ENCODE measurements around the gene MEAK7. TPM values are rescaled to one million over a fixed set of nuclear protein-coding genes. Genes with fewer than 3 reads are reported as not detected.
A peak's percentile ranks its signal among the peaks of the same experiment; 100 is the strongest.

The MEAK7 gene
- 5.7 TPM for polyA plus RNA-seq (2013, experiment 1 of 2)
- 6.3 TPM for polyA plus RNA-seq (2013, experiment 2 of 2)

GRCh38 chr16:84504420-84505248 is at the start of gene MEAK7:
Gene MEAK7, minus strand, starts transcription at chr16:84504659. Its CDS starts 6,573 bp downstream, at chr16:84498086.
- DNase-seq = peak; percentile 99
- H4K5ac ChIP-seq (ENCODE audit: low read length) = no peak within 1 kb of the TSS
- peak within 1 kb of the TSS; percentile 82 for H2AK5ac ChIP-seq (ENCODE audit: low read length)
- WGBS (ENCODE audit: extremely low coverage, insufficient coverage, low lambda C conversion rate) = no CpG with 5 or more reads among the region's 45 CpGs
- H3K4me3 ChIP-seq (ENCODE audit: low read length) = peak within 1 kb of the TSS; percentile 86
- peak within 1 kb of the TSS; percentile 4 for H3K27ac ChIP-seq (ENCODE audit: low read depth, low read length)
- peaks cover 2% of the 10 kb centered on the region for H3K4me1 ChIP-seq (ENCODE audit: control insufficient read depth, low read depth, low read length)
- H2BK120ac ChIP-seq (ENCODE audit: low read depth, low read length) = no peak within 1 kb of the TSS
- no peak within 1 kb of the TSS for H3K4ac ChIP-seq (ENCODE audit: low read depth, low read length)
- peak within 1 kb of the TSS; percentile 90 for H3K9ac ChIP-seq (ENCODE audit: low read length)
- H3K27me3 ChIP-seq (ENCODE audit: insufficient read depth, low read length, poor library complexity) = no peaks in the 10 kb centered on the region
- peak within 1 kb of the TSS; percentile 61 for H3K4me2 ChIP-seq (ENCODE audit: low read length)
- no peak within 1 kb of the TSS for H4K8ac ChIP-seq (ENCODE audit: low read depth, low read length)
- peak within 1 kb of the TSS; percentile 20 for H3K18ac ChIP-seq (ENCODE audit: low read length)
- no peaks in the 10 kb centered on the region for H3K79me1 ChIP-seq (ENCODE audit: low read length)
- H3K79me2 ChIP-seq (ENCODE audit: control insufficient read depth, insufficient read depth, low read length) = no peaks in the 10 kb centered on the region
- peak within 1 kb of the TSS; percentile 78 for H2BK5ac ChIP-seq (ENCODE audit: low read length)
- no peaks in the 10 kb centered on the region for H3K36me3 ChIP-seq (ENCODE audit: control insufficient read depth, insufficient read depth, low read length)
- H3K23ac ChIP-seq (ENCODE audit: low read length) = peak within 1 kb of the TSS; percentile 97
- peak within 1 kb of the TSS; percentile 97 for H3K56ac ChIP-seq (ENCODE audit: low read length)
- no peak within 1 kb of the TSS for H2BK15ac ChIP-seq (replicated peaks; ENCODE audit: low read depth)

- H3K79me1 ChIP-seq (ENCODE audit: low read length) = no peaks in the 10 kb centered on the region
- no peaks in the 10 kb centered on the region for H3K27me3 ChIP-seq (ENCODE audit: insufficient read depth, low read length, poor library complexity)
- no peak overlapping the region for H3K4me2 ChIP-seq (ENCODE audit: low read length)
- H3K4me1 ChIP-seq (ENCODE audit: control insufficient read depth, low read depth, low read length) = no peaks in the 10 kb centered on the region
- no peak overlapping the region for H4K8ac ChIP-seq (ENCODE audit: low read depth, low read length)
- no peak overlapping the region for H3K56ac ChIP-seq (ENCODE audit: low read length)
- no CpG with 5 or more reads among the region's 11 CpGs for WGBS (ENCODE audit: extremely low coverage, insufficient coverage, low lambda C conversion rate)
- H3K9ac ChIP-seq (ENCODE audit: low read length) = no peak overlapping the region
- H3K36me3 ChIP-seq (ENCODE audit: control insufficient read depth, insufficient read depth, low read length) = no peaks in the 10 kb centered on the region
- DNase-seq = no peak
- H4K5ac ChIP-seq (ENCODE audit: low read length) = no peak overlapping the region
- H3K18ac ChIP-seq (ENCODE audit: low read length) = no peak overlapping the region
- H3K4ac ChIP-seq (ENCODE audit: low read depth, low read length) = no peak overlapping the region
- H3K4me3 ChIP-seq (ENCODE audit: low read length) = no peak overlapping the region
- no peak overlapping the region for H2BK120ac ChIP-seq (ENCODE audit: low read depth, low read length)
- no peaks in the 10 kb centered on the region for H3K79me2 ChIP-seq (ENCODE audit: control insufficient read depth, insufficient read depth, low read length)
- H3K23ac ChIP-seq (ENCODE audit: low read length) = no peak overlapping the region
- no peak overlapping the region for H3K27ac ChIP-seq (ENCODE audit: low read depth, low read length)
- no peak overlapping the region for H2BK5ac ChIP-seq (ENCODE audit: low read length)
- H2BK15ac ChIP-seq (replicated peaks; ENCODE audit: low read depth) = no peak overlapping the region
- no peak overlapping the region for H2AK5ac ChIP-seq (ENCODE audit: low read length)
These were observed 49.5 kb upstream of the MEAK7 start for GRCh38 chr16:84553873-84554399.

GRCh38 chr16:84552135-84552534 is 47.7 kb upstream of the MEAK7 start:
- Histone ChIP-seq H4K8ac (ENCODE audit: low read depth, low read length) (no peak overlapping the region), H3K4me1 (ENCODE audit: control insufficient read depth, low read depth, low read length) (no peaks in the 10 kb centered on the region), H2BK120ac (ENCODE audit: low read depth, low read length) (no peak overlapping the region), H3K27me3 (ENCODE audit: insufficient read depth, low read length, poor library complexity) (no peaks in the 10 kb centered on the region), H3K18ac (ENCODE audit: low read length) (no peak overlapping the region), H3K56ac (ENCODE audit: low read length) (no peak overlapping the region), H3K36me3 (ENCODE audit: control insufficient read depth, insufficient read depth, low read length) (no peaks in the 10 kb centered on the region), H3K4me3 (ENCODE audit: low read length) (no peak overlapping the region), H2AK5ac (ENCODE audit: low read length) (no peak overlapping the region), H3K9ac (ENCODE audit: low read length) (no peak overlapping the region), H3K79me2 (ENCODE audit: control insufficient read depth, insufficient read depth, low read length) (no peaks in the 10 kb centered on the region), H3K4me2 (ENCODE audit: low read length) (no peak overlapping the region), H4K5ac (ENCODE audit: low read length) (no peak overlapping the region), H3K4ac (ENCODE audit: low read depth, low read length) (no peak overlapping the region), H3K27ac (ENCODE audit: low read depth, low read length) (no peak overlapping the region), H2BK5ac (ENCODE audit: low read length) (no peak overlapping the region), H3K79me1 (ENCODE audit: low read length) (no peaks in the 10 kb centered on the region), H2BK15ac (replicated peaks; ENCODE audit: low read depth) (no peak overlapping the region), H3K23ac (ENCODE audit: low read length) (no peak overlapping the region)
- no peak for DNase-seq
- WGBS (ENCODE audit: extremely low coverage, insufficient coverage, low lambda C conversion rate) = no CpG with 5 or more reads among the region's 4 CpGs

DNA sequence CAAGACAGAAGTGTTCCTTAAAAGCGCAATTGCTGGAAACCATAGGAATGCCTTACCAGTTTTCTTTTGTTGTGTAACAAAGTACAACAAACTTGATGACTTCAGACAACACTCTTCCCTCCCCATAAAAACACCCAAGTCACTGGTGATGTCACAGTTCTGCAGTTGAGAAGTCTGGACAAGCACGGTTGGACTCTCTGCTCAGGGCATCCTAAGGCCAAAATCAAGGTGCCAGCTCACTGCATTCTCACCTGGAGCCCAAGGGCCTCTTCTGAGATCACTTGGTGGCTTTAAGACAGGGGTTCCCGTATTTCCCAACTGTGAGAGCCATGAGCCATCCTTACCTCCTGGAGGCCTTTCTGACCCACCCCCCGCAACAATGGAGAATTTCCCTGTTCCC is 45.6 kb upstream of the MEAK7 start:
- no peaks in the 10 kb centered on the region for H3K79me2 ChIP-seq (ENCODE audit: control insufficient read depth, insufficient read depth, low read length)
- no peak overlapping the region for H3K18ac ChIP-seq (ENCODE audit: low read length)
- no peaks in the 10 kb centered on the region for H3K4me1 ChIP-seq (ENCODE audit: control insufficient read depth, low read depth, low read length)
- no peak for DNase-seq
- H3K36me3 ChIP-seq (ENCODE audit: control insufficient read depth, insufficient read depth, low read length) = no peaks in the 10 kb centered on the region
- no peaks in the 10 kb centered on the region for H3K79me1 ChIP-seq (ENCODE audit: low read length)
- no peak overlapping the region for H3K56ac ChIP-seq (ENCODE audit: low read length)
- H3K27ac ChIP-seq (ENCODE audit: low read depth, low read length) = no peak overlapping the region
- no peak overlapping the region for H2BK5ac ChIP-seq (ENCODE audit: low read length)
- H4K8ac ChIP-seq (ENCODE audit: low read depth, low read length) = no peak overlapping the region
- H3K4ac ChIP-seq (ENCODE audit: low read depth, low read length) = no peak overlapping the region
- WGBS (ENCODE audit: extremely low coverage, insufficient coverage, low lambda C conversion rate) = no CpG with 5 or more reads among the region's 4 CpGs
- H3K9ac ChIP-seq (ENCODE audit: low read length) = no peak overlapping the region
- no peak overlapping the region for H2AK5ac ChIP-seq (ENCODE audit: low read length)
- no peak overlapping the region for H2BK120ac ChIP-seq (ENCODE audit: low read depth, low read length)
- no peak overlapping the region for H3K4me3 ChIP-seq (ENCODE audit: low read length)
- H2BK15ac ChIP-seq (replicated peaks; ENCODE audit: low read depth) = no peak overlapping the region
- H3K4me2 ChIP-seq (ENCODE audit: low read length) = no peak overlapping the region
- H3K23ac ChIP-seq (ENCODE audit: low read length) = no peak overlapping the region
- no peaks in the 10 kb centered on the region for H3K27me3 ChIP-seq (ENCODE audit: insufficient read depth, low read length, poor library complexity)
- H4K5ac ChIP-seq (ENCODE audit: low read length) = no peak overlapping the region

DNA sequence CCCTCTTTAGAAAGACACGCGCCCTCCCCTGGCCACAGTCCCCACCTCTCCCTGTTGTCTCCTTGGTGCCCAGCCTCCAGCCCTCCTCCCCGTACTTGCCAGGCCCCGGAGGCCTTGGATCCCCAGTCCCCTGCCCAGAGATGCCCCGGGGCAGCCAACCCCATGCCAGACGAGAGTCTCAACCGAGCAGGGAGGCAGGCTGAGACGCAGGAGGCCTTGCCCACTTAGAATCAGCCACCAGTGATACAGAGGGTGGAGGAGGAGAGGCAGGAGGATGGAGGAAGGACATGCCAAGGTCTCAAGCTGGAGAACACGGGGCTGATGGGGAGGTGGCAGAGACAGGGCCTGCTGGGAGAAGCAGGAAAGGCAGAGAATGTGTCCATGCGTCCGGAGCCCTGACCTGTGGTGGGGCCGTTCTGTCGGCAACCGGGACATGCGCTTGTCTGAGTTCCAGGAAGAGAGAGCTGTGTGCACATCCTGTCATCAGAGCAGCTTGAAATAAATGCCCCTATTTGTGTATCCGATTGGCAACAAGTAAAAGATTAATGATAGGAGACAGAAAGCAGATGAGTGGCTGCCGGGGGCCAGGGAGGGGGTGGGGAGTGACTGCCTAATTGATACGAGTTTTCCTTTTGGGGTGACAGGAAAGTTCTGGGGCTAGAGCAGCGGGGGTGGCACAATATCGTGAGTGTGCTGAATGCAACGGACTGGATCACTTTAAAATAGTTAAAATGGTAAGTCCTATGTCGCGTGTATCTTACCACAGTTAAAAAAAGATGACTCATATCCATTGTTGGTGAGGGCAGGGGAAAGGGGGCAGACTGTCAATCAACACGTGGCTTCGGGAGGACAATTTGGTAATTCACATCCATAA is 44.7 kb upstream of the MEAK7 start:
- Histone ChIP-seq H2AK5ac (ENCODE audit: low read length) (no peak overlapping the region), H3K79me1 (ENCODE audit: low read length) (no peaks in the 10 kb centered on the region), H3K56ac (ENCODE audit: low read length) (peak overlapping the region; percentile 25), H3K23ac (ENCODE audit: low read length) (no peak overlapping the region), H3K79me2 (ENCODE audit: control insufficient read depth, insufficient read depth, low read length) (no peaks in the 10 kb centered on the region), H3K36me3 (ENCODE audit: control insufficient read depth, insufficient read depth, low read length) (no peaks in the 10 kb centered on the region), H3K4ac (ENCODE audit: low read depth, low read length) (no peak overlapping the region), H3K4me3 (ENCODE audit: low read length) (no peak overlapping the region), H3K27me3 (ENCODE audit: insufficient read depth, low read length, poor library complexity) (no peaks in the 10 kb centered on the region), H4K8ac (ENCODE audit: low read depth, low read length) (no peak overlapping the region), H2BK5ac (ENCODE audit: low read length) (no peak overlapping the region), H4K5ac (ENCODE audit: low read length) (no peak overlapping the region), H3K4me2 (ENCODE audit: low read length) (no peak overlapping the region), H3K18ac (ENCODE audit: low read length) (no peak overlapping the region), H2BK120ac (ENCODE audit: low read depth, low read length) (no peak overlapping the region), H3K9ac (ENCODE audit: low read length) (no peak overlapping the region), H3K4me1 (ENCODE audit: control insufficient read depth, low read depth, low read length) (no peaks in the 10 kb centered on the region), H3K27ac (ENCODE audit: low read depth, low read length) (no peak overlapping the region), H2BK15ac (replicated peaks; ENCODE audit: low read depth) (no peak overlapping the region)
- no peak for DNase-seq
- WGBS (ENCODE audit: extremely low coverage, insufficient coverage, low lambda C conversion rate) = no CpG with 5 or more reads among the region's 25 CpGs
